Esophagus squamous epithelium (tissue), 5 donors: ENCODE measurements around the gene FAM168A. TPM values are rescaled to one million over a fixed set of nuclear protein-coding genes. Genes with fewer than 3 reads are reported as not detected.

ENCODE experiments used
- DNase-seq: peaks from one replicate; lab custom pipeline; 2025; lab: John Stamatoyannopoulos, UW
- H3K27ac ChIP-seq, 4 donors: fragments of 200-600 bp; sonication (generic); one replicate each; pipeline ENCODE4 v1.5.1; 2016 to 2019; ENCODE audit warnings: mild to moderate bottlenecking in 1 of 4
- H3K27me3 ChIP-seq, 4 donors: fragments of 200-600 bp; sonication (generic); 1 replicate in 3 of 4; 2 replicates in 1 of 4; pipeline versions ENCODE4 v1.5.1 to v1.6.0; 2017 to 2021; ENCODE audit warnings: antibody characterized with exemption in 1 of 4
- H3K36me3 ChIP-seq, 3 donors: fragments of 200-600 bp; sonication (generic); one replicate each; pipeline ENCODE4 v1.5.1; 2016 to 2019
- H3K4me1 ChIP-seq, 3 donors: fragments of 200-600 bp; sonication (generic); one replicate each; pipeline ENCODE4 v1.5.1; 2017 to 2019
- H3K4me3 ChIP-seq, 4 donors: fragments of 200-600 bp; sonication (generic); 1 replicate in 3 of 4; 2 replicates in 1 of 4; pipeline ENCODE4 v1.5.1; 2016 to 2019; ENCODE audit warnings: mild to moderate bottlenecking in 2 of 4, moderate library complexity in 1 of 4
- H3K9me3 ChIP-seq, 3 donors: fragments of 200-600 bp; sonication (generic); one replicate each; pipeline ENCODE4 v1.5.1; 2016 to 2019
- CTCF ChIP-seq, 6 experiments: fragments of 450-650 bp in 4 of 6; fragments of 200-600 bp in 2 of 6; sonication (generic) in 2 of 6; IDR thresholded peaks; one replicate each; pipeline ENCODE4 v1.5.1; 2016 to 2019; ENCODE audit warnings: antibody characterized with exemption in 6 of 6, mild to moderate bottlenecking in 4 of 6, moderate library complexity in 4 of 6
- POLR2A ChIP-seq, 4 donors: fragments of 450-650 bp; IDR thresholded peaks; one replicate each; pipeline ENCODE4 v1.6.1; 2017; ENCODE audit warnings: antibody characterized with exemption in 4 of 4, mild to moderate bottlenecking in 4 of 4, moderate library complexity in 3 of 4
- WGBS, 2 donors: methylation state at CpG; one replicate each; pipeline ENCODE4 v1.1.5; 2018; 5-methylcytosine and 5-hydroxymethylcytosine counted together
- intact Hi-C: fragments of 100-400 bp; cut with DNase I; formaldehyde crosslinking; loops from one replicate; pipeline ENCODE4 v1.15.0; 2022
- total RNA-seq, 4 donors: library from RNA; depleted of rRNA; stranded (reverse); fragments of >200 nt; gene quantifications; one replicate each; pipeline ENCODE4 v1.1.0, GENCODE V29; 2016
- donor health status: DM: yes; HTN: yes; CAD: no.

Gene FAM168A
- total RNA-seq, 4 donors from 2014 or later: 7.0 to 15.5 (median 12.3) TPM

- H3K27me3 ChIP-seq: no peaks in the 10 kb centered on the region
- H3K4me1 ChIP-seq: peaks cover 4 to 22% (median 10%) of the 10 kb centered on the region in 3 donors
- intact Hi-C loops: no loop called here
- H3K27ac ChIP-seq: no peak overlapping the region
- TF ChIP-seq POLR2A (IDR thresholded peaks at IDR 0.05): no peak
- no peaks in the 10 kb centered on the region for H3K9me3 ChIP-seq
- no peak overlapping the region for H3K4me3 ChIP-seq
- no peak for DNase-seq
- no peaks in the 10 kb centered on the region for H3K36me3 ChIP-seq
- 47 to 53% methylated on average over 1 of the region's 1 CpG for WGBS, 2 donors
Measured at GRCh38 chr11:73538381-73538872, 59.5 kb downstream of the FAM168A start.

GRCh38 chr11:73537969-73538368, 59.9 kb downstream of the FAM168A start:
- H3K36me3 ChIP-seq: no peaks in the 10 kb centered on the region
- DNase-seq: no peak
- H3K27me3 ChIP-seq: no peaks in the 10 kb centered on the region
- H3K4me1 ChIP-seq: peaks cover 4 to 26% (median 10%) of the 10 kb centered on the region in 3 donors
- H3K9me3 ChIP-seq: no peaks in the 10 kb centered on the region
- no peak overlapping the region for H3K4me3 ChIP-seq
- intact Hi-C loops: no loop called here
- no peak overlapping the region for H3K27ac ChIP-seq
- TF ChIP-seq POLR2A (IDR thresholded peaks at IDR 0.05) (no peak), CTCF (IDR thresholded peaks at IDR 0.05) (no peak)

- Histone ChIP-seq H3K4me1 (peaks cover 0 to 26% (median 13%) of the 10 kb centered on the region in 3 donors), H3K36me3 (no peaks in the 10 kb centered on the region), H3K27me3 (no peaks in the 10 kb centered on the region), H3K4me3 (no peak overlapping the region), H3K27ac (no peak overlapping the region), H3K9me3 (no peaks in the 10 kb centered on the region)
- intact Hi-C loops: no loop called here
- 100% methylated on average over 2 of the region's 2 CpGs for WGBS, 2 donors
- no peak for DNase-seq
- TF ChIP-seq CTCF (IDR thresholded peaks at IDR 0.05) (no peak), POLR2A (IDR thresholded peaks at IDR 0.05) (no peak)
Measured at GRCh38 chr11:73536961-73537360, 61.0 kb downstream of the FAM168A start.

- no peak for DNase-seq
Measured at GRCh38 chr11:73532310-73532709, 65.6 kb downstream of the FAM168A start.

GRCh38 chr11:73531386-73531785, 66.5 kb downstream of the FAM168A start:
- 53 to 62% methylated on average over 1 of the region's 1 CpG for WGBS, 2 donors
- Histone ChIP-seq H3K27ac (no peak overlapping the region), H3K4me3 (no peak overlapping the region), H3K4me1 (peaks cover 4 to 47% (median 15%) of the 10 kb centered on the region in 3 donors), H3K27me3 (no peaks in the 10 kb centered on the region), H3K9me3 (no peaks in the 10 kb centered on the region), H3K36me3 (no peaks in the 10 kb centered on the region)
- TF ChIP-seq POLR2A (IDR thresholded peaks at IDR 0.05) (no peak), CTCF (IDR thresholded peaks at IDR 0.05) (no peak)
- intact Hi-C loops: no loop called here
- DNase-seq: no peak

More at GRCh38 chr11:73532310-73532709, 65.6 kb downstream of the FAM168A start:
- Histone ChIP-seq H3K27ac (no peak overlapping the region), H3K27me3 (no peaks in the 10 kb centered on the region), H3K4me3 (no peak overlapping the region), H3K4me1 (peaks cover 4 to 43% (median 15%) of the 10 kb centered on the region in 3 donors), H3K9me3 (no peaks in the 10 kb centered on the region), H3K36me3 (no peaks in the 10 kb centered on the region)
- no peak for TF ChIP-seq CTCF (IDR thresholded peaks at IDR 0.05)
- no peak for TF ChIP-seq POLR2A (IDR thresholded peaks at IDR 0.05)
- intact Hi-C loops: no loop called here
- 88% methylated on average over 1 of the region's 1 CpG; no CpG with 5 or more reads in 1 of the 2 donors for WGBS, 2 donors

- Histone ChIP-seq H3K4me1 (peaks cover 4 to 47% (median 15%) of the 10 kb centered on the region in 3 donors), H3K36me3 (no peaks in the 10 kb centered on the region), H3K9me3 (no peaks in the 10 kb centered on the region), H3K4me3 (no peak overlapping the region), H3K27ac (no peak overlapping the region), H3K27me3 (no peaks in the 10 kb centered on the region)
- WGBS, 2 donors: 84 to 86% methylated on average over 4 of the region's 4 CpGs
- no peak for DNase-seq
- intact Hi-C loops: no loop called here
- TF ChIP-seq CTCF (IDR thresholded peaks at IDR 0.05) (peak in 1 of 6 experiments; percentile 11), POLR2A (IDR thresholded peaks at IDR 0.05) (no peak)
Measured at GRCh38 chr11:73530109-73530508, 67.8 kb downstream of the FAM168A start.
